Colonic mucosa (tissue), 4 donors: ENCODE data around the gene CALML5. TPM values are rescaled to one million over a fixed set of nuclear protein-coding genes. Genes with fewer than 3 reads are reported as not detected.
A peak's percentile ranks its signal among the peaks of the same experiment; 100 is the strongest.

Experiments
- DNase-seq: peaks from one replicate; pipeline ENCODE4 v3.0.0-alpha.2; 2020
- H3K27ac ChIP-seq: fragments of 200-600 bp; one replicate; pipeline ENCODE4 v1.8.0; 2021
- H3K27me3 ChIP-seq: fragments of 200-600 bp; one replicate; pipeline ENCODE4 v1.8.0; 2021
- H3K36me3 ChIP-seq: fragments of 200-600 bp; one replicate; pipeline ENCODE4 v1.8.0; 2021
- H3K4me1 ChIP-seq: fragments of 200-600 bp; one replicate; pipeline ENCODE4 v1.8.0; 2021; ENCODE audit warnings: mild to moderate bottlenecking
- H3K4me3 ChIP-seq: fragments of 200-600 bp; one replicate; pipeline ENCODE4 v1.8.0; 2021
- H3K9ac ChIP-seq, 2 donors: one replicate each; pipeline ENCODE4 v1.7.0; 2013; ENCODE audit warnings: control low read depth in 2 of 2, low read depth in 2 of 2, low read length in 2 of 2
- H3K9me3 ChIP-seq: fragments of 200-600 bp; one replicate; pipeline ENCODE4 v1.8.0; 2021
- intact Hi-C: fragments of 100-400 bp; cut with DNase I; formaldehyde crosslinking; loops from one replicate; pipeline ENCODE4 v1.14.1; 2022
- total RNA-seq, 2 donors: library from RNA; stranded (reverse); fragmentation: NEBNext Ultra II Directional in 1 of 2; extraction: Animal tissue kit (Norgen Biotek cat#: 25700) in 1 of 2; gene quantifications; one replicate each; pipeline ENCODE4 v1.2.1, GENCODE V29; 2021
- TF ChIP-seq, protein P1 (sequence below): fragments of 200-600 bp; IDR thresholded peaks from one replicate; pipeline ENCODE4 v1.8.0; 2022; ENCODE audit warnings: antibody characterized with exemption, mild to moderate bottlenecking
- donor health status: healthy.
- donor health status: DM: no; HTN: no; CAD: no.
- donor health status: DM: no; HTN: no; CAD: no.

Gene CALML5
- total RNA-seq, 2 donors from 2014 or later: not detected

DNA sequence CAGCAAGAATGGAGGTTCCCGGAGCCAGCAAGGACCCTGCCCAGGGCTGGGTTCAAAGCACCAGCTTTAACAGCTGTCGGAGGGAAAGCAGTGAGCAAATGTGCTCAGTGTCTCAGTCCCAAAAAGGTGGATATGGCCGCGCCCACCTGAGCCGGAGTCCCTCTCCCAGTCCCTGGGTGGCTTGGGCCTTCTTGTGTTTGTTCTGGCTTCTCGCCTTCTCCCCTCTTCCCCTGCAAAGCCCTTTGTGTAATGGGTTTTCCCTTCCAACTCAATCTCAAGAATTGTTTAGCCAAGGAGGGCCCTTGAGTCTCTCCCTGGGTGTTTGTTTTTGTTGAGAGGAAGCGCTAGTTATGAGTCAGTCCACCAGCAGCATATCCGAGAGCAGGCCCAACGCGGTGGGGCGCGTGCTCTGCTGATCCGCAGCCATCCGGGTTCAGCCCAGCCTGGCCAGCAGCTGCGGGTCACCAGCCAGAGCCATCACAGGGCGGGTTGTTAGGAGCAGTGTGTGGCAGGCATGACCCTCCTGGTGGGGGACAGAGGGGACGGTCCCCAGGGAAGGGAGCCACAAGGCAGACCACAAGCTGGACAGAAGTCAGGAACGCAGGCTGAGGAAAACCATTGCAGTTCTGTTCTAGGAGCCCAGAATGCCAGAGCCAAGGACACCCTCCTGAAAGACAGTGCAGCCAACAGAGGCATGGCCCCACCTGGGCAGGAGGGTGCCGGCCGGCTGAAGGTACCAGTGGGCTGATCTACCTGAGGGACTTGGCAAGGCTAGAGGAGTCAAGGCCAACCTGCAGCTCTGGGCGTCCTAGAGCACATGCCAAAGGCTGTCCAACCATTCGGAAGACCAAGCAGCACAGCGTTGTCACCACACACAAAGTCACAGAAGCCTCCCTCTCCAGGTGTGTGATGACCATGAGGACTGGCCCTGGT is 46.7 kb upstream of the CALML5 start:
- Histone ChIP-seq H3K4me3 (no peak overlapping the region), H3K27ac (peak overlapping the region; percentile 93), H3K9me3 (no peaks in the 10 kb centered on the region), H3K4me1 (peaks cover 33% of the 10 kb centered on the region), H3K27me3 (no peaks in the 10 kb centered on the region), H3K9ac (peak overlapping the region; percentile 62 to 92), H3K36me3 (no peaks in the 10 kb centered on the region)
- peak; percentile 53 for DNase-seq
- TF ChIP-seq, protein P1, sequence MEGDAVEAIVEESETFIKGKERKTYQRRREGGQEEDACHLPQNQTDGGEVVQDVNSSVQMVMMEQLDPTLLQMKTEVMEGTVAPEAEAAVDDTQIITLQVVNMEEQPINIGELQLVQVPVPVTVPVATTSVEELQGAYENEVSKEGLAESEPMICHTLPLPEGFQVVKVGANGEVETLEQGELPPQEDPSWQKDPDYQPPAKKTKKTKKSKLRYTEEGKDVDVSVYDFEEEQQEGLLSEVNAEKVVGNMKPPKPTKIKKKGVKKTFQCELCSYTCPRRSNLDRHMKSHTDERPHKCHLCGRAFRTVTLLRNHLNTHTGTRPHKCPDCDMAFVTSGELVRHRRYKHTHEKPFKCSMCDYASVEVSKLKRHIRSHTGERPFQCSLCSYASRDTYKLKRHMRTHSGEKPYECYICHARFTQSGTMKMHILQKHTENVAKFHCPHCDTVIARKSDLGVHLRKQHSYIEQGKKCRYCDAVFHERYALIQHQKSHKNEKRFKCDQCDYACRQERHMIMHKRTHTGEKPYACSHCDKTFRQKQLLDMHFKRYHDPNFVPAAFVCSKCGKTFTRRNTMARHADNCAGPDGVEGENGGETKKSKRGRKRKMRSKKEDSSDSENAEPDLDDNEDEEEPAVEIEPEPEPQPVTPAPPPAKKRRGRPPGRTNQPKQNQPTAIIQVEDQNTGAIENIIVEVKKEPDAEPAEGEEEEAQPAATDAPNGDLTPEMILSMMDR: no peak
- intact Hi-C loops: loop anchor here (5.0 kb wide), 1 partner anchor 99 kb away; no protein-coding TSS in a partner anchor

DNA sequence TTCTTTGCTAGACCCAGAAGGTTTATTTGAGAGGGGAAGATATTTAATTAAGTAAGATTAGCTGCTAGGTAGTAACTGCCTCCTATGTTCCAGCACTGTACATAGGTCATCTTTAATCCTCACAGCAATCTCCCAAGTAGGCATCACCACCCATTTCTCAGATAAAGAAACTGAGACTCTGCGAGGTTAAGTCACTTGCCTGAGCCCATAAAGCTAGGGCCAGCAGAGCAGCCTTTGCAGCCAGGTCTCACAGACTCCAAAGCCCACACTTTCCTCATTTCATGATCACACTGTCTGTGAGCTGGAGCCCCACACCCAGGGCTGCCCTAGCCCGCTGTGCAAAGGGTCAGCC is 46.0 kb upstream of the CALML5 start:
- intact Hi-C loops: loop anchor here (5.0 kb wide), 1 partner anchor 98 kb away; no protein-coding TSS in a partner anchor
- peaks cover 29% of the 10 kb centered on the region for H3K4me1 ChIP-seq
- H3K36me3 ChIP-seq: no peaks in the 10 kb centered on the region
- H3K9ac ChIP-seq: peak overlapping the region in 1 of 2 donors; percentile 92
- TF ChIP-seq, protein P1: no peak
- H3K27me3 ChIP-seq: no peaks in the 10 kb centered on the region
- DNase-seq: no peak
- no peak overlapping the region for H3K4me3 ChIP-seq
- no peaks in the 10 kb centered on the region for H3K9me3 ChIP-seq
- H3K27ac ChIP-seq: peak overlapping the region; percentile 93

DNA sequence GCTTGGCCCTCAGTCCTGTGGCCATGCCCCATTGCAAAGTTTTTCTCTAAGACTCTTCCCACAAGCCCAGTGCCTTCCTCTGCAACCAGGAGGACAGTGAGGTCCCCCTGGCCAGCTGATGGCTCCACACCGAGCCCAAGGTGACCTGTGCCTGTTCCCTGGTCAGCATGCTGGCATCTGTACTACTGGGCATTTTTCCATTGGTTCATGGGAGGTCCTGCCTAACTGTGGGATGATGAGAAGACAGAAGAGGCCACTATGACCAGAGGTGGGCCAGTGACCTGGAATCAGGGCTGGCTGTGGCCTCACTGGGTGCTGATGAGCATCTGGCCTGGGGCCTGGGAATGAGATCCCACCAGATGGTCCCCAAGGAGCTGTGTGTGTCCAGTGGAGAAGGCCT is 45.6 kb upstream of the CALML5 start:
- DNase-seq: no peak
- no peaks in the 10 kb centered on the region for H3K27me3 ChIP-seq
- intact Hi-C loops: loop anchor here (5.0 kb wide), 1 partner anchor 98 kb away; no protein-coding TSS in a partner anchor
- peak overlapping the region in 1 of 2 donors; percentile 92 for H3K9ac ChIP-seq
- TF ChIP-seq, protein P1: no peak
- no peaks in the 10 kb centered on the region for H3K9me3 ChIP-seq
- no peaks in the 10 kb centered on the region for H3K36me3 ChIP-seq
- H3K4me3 ChIP-seq: no peak overlapping the region
- H3K4me1 ChIP-seq: peaks cover 29% of the 10 kb centered on the region
- peak overlapping the region; percentile 93 for H3K27ac ChIP-seq

DNA sequence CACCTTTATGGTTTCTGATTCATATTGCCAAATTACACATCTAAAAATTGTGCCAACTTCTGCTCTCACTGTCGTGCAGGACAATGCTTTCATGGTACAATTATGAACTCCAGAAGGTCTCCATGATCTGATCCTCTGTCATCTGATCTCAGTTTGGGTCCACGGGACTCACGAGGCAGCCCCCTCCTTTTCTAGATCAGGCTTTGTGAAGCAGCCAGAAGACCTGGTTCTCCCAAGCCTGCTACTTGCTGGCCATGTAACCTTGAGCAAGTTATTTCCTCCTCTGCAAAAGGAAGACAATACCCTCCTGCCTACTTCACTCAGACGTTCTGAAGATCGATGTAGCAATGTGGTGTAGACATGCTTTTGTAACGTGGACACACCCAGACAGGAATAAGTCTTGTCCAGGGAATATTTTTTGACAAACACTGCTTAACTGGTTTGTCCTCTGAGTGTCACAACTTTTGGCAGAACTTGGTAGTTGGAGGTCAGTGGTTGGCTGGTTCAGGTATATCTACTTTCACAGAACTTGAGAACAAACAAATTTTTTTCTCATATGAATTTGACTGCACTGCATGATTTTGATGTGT is 44.9 kb upstream of the CALML5 start:
- TF ChIP-seq, protein P1: no peak
- intact Hi-C loops: no loop called here
- no peak for DNase-seq

DNA sequence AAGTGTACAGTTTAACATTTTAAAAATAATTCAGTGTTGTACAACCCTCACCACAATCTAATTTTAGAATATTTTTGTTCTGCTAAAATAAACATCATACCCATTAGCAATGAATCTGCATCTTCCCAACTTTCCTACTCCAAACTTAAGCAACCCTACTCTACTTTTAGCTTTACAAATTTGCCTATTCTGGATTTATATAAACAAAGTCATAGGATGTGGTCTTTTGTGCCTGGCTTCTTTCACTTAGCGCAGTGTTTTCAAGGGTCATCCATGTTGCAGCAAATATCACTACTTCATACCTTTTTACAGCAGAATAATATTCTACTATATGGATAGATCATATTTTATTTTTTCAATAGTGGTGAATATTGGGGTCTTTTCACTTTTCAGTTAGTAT is 44.3 kb upstream of the CALML5 start:
- no peak overlapping the region for H3K4me3 ChIP-seq
- no peak overlapping the region for H3K9ac ChIP-seq
- intact Hi-C loops: no loop called here

More for the DNA sequence above, 44.9 kb upstream of the CALML5 start:
- peak overlapping the region; percentile 93 for H3K27ac ChIP-seq
- no peaks in the 10 kb centered on the region for H3K9me3 ChIP-seq
- peaks cover 22% of the 10 kb centered on the region for H3K4me1 ChIP-seq
- H3K4me3 ChIP-seq: no peak overlapping the region
- H3K27me3 ChIP-seq: no peaks in the 10 kb centered on the region
- H3K36me3 ChIP-seq: no peaks in the 10 kb centered on the region
- peak overlapping the region in 1 of 2 donors; percentile 92 for H3K9ac ChIP-seq

More for the DNA sequence above, 44.3 kb upstream of the CALML5 start:
- no peak for DNase-seq
- Histone ChIP-seq H3K36me3 (no peaks in the 10 kb centered on the region), H3K9me3 (no peaks in the 10 kb centered on the region), H3K4me1 (peaks cover 21% of the 10 kb centered on the region), H3K27ac (no peak overlapping the region), H3K27me3 (no peaks in the 10 kb centered on the region)
- TF ChIP-seq, protein P1: no peak
